Measurements from ENCODE around the gene SPATA9. TPM values are rescaled to one million over a fixed set of nuclear protein-coding genes. Genes with fewer than 3 reads are reported as not detected.

Gene SPATA9
- total and polyA plus RNA-seq, 9 of the 15 experiments (the other 6 are each of a cell fraction or from before 2014, with no cell fraction given): 0.16 to 5.5 (median 0.39) TPM; not detected in 3

- TF ChIP-seq, protein P1, sequence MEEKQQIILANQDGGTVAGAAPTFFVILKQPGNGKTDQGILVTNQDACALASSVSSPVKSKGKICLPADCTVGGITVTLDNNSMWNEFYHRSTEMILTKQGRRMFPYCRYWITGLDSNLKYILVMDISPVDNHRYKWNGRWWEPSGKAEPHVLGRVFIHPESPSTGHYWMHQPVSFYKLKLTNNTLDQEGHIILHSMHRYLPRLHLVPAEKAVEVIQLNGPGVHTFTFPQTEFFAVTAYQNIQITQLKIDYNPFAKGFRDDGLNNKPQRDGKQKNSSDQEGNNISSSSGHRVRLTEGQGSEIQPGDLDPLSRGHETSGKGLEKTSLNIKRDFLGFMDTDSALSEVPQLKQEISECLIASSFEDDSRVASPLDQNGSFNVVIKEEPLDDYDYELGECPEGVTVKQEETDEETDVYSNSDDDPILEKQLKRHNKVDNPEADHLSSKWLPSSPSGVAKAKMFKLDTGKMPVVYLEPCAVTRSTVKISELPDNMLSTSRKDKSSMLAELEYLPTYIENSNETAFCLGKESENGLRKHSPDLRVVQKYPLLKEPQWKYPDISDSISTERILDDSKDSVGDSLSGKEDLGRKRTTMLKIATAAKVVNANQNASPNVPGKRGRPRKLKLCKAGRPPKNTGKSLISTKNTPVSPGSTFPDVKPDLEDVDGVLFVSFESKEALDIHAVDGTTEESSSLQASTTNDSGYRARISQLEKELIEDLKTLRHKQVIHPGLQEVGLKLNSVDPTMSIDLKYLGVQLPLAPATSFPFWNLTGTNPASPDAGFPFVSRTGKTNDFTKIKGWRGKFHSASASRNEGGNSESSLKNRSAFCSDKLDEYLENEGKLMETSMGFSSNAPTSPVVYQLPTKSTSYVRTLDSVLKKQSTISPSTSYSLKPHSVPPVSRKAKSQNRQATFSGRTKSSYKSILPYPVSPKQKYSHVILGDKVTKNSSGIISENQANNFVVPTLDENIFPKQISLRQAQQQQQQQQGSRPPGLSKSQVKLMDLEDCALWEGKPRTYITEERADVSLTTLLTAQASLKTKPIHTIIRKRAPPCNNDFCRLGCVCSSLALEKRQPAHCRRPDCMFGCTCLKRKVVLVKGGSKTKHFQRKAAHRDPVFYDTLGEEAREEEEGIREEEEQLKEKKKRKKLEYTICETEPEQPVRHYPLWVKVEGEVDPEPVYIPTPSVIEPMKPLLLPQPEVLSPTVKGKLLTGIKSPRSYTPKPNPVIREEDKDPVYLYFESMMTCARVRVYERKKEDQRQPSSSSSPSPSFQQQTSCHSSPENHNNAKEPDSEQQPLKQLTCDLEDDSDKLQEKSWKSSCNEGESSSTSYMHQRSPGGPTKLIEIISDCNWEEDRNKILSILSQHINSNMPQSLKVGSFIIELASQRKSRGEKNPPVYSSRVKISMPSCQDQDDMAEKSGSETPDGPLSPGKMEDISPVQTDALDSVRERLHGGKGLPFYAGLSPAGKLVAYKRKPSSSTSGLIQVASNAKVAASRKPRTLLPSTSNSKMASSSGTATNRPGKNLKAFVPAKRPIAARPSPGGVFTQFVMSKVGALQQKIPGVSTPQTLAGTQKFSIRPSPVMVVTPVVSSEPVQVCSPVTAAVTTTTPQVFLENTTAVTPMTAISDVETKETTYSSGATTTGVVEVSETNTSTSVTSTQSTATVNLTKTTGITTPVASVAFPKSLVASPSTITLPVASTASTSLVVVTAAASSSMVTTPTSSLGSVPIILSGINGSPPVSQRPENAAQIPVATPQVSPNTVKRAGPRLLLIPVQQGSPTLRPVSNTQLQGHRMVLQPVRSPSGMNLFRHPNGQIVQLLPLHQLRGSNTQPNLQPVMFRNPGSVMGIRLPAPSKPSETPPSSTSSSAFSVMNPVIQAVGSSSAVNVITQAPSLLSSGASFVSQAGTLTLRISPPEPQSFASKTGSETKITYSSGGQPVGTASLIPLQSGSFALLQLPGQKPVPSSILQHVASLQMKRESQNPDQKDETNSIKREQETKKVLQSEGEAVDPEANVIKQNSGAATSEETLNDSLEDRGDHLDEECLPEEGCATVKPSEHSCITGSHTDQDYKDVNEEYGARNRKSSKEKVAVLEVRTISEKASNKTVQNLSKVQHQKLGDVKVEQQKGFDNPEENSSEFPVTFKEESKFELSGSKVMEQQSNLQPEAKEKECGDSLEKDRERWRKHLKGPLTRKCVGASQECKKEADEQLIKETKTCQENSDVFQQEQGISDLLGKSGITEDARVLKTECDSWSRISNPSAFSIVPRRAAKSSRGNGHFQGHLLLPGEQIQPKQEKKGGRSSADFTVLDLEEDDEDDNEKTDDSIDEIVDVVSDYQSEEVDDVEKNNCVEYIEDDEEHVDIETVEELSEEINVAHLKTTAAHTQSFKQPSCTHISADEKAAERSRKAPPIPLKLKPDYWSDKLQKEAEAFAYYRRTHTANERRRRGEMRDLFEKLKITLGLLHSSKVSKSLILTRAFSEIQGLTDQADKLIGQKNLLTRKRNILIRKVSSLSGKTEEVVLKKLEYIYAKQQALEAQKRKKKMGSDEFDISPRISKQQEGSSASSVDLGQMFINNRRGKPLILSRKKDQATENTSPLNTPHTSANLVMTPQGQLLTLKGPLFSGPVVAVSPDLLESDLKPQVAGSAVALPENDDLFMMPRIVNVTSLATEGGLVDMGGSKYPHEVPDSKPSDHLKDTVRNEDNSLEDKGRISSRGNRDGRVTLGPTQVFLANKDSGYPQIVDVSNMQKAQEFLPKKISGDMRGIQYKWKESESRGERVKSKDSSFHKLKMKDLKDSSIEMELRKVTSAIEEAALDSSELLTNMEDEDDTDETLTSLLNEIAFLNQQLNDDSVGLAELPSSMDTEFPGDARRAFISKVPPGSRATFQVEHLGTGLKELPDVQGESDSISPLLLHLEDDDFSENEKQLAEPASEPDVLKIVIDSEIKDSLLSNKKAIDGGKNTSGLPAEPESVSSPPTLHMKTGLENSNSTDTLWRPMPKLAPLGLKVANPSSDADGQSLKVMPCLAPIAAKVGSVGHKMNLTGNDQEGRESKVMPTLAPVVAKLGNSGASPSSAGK (IDR thresholded peaks at IDR 0.05): no peak
- TF ChIP-seq ERF (CRISPR knock-in tag; IDR thresholded peaks at IDR 0.05): no peak
- TF ChIP-seq TBL1XR1 (IDR thresholded peaks at IDR 0.05; ENCODE audit: low read length in 2 of 2): no peak
- TF ChIP-seq TCF7L2 (IDR thresholded peaks at IDR 0.05; ENCODE audit: low read depth, low read length): no peak
- TF ChIP-seq GTF3C2 (IDR thresholded peaks at IDR 0.05; ENCODE audit: borderline replicate concordance, extremely low read depth, insufficient read length): no peak
- no peak for TF ChIP-seq ZC3H8 (IDR thresholded peaks at IDR 0.05)
- no peak for TF ChIP-seq POLR3A (IDR thresholded peaks at IDR 0.05; ENCODE audit: borderline replicate concordance, extremely low read depth, insufficient read depth, insufficient read length)
- TF ChIP-seq HDAC1 (IDR thresholded peaks at IDR 0.05): no peak
- TF ChIP-seq SMARCB1 (IDR thresholded peaks at IDR 0.05; ENCODE audit: insufficient read length, low read depth): no peak
- no peak for TF ChIP-seq PPARD (CRISPR knock-in tag; IDR thresholded peaks at IDR 0.05)
- TF ChIP-seq TBP (optimal IDR thresholded peaks at IDR 0.05; ENCODE audit: low read depth, low read length): no peak
Measured at GRCh38 chr5:95726811-95727763, 44.3 kb upstream of the SPATA9 start (continued).
